ENCODE results near the gene FURIN. TPM values are rescaled to one million over a fixed set of nuclear protein-coding genes. Genes with fewer than 3 reads are reported as not detected.
A peak's percentile ranks its signal among the peaks of the same experiment; 100 is the strongest.

The FURIN gene
- total RNA-seq, 1 experiment from 2014 or later, result 35.1 TPM

- Histone ChIP-seq H3K27ac (ENCODE audit: insufficient read length, low read depth, low read length) (no peak overlapping the region), H2AFZ (ENCODE audit: low read length) (no peak overlapping the region), H3K9ac (ENCODE audit: extremely low read depth, insufficient read length, low read length) (no peak overlapping the region), H4K91ac (ENCODE audit: insufficient read length, low read depth, low read length) (no peak overlapping the region), H3K79me1 (ENCODE audit: insufficient read depth, low read depth, low read length, poor library complexity, severe bottlenecking) (no peaks in the 10 kb centered on the region), H3K4me2 (ENCODE audit: insufficient read depth, insufficient read length, low read length) (peak overlapping the region; percentile 8), H2BK20ac (ENCODE audit: low read depth, low read length, poor library complexity, severe bottlenecking) (no peak overlapping the region), H3K9me3 (ENCODE audit: control insufficient read depth, low read depth, low read length) (no peaks in the 10 kb centered on the region), H3K14ac (ENCODE audit: insufficient read depth, low read length) (peak overlapping the region; percentile 74), H3K23me2 (ENCODE audit: insufficient read length, low read depth, low read length, poor library complexity, severe bottlenecking) (peaks cover 7% of the 10 kb centered on the region), H4K8ac (replicated peaks; ENCODE audit: insufficient read length, low read depth, low read length) (no peak overlapping the region), H2BK15ac (ENCODE audit: low read depth, low read length) (no peak overlapping the region), H3K18ac (ENCODE audit: insufficient read length, low read depth, low read length) (peak overlapping the region; percentile 57), H2AK5ac (ENCODE audit: insufficient read length, low read length) (no peak overlapping the region), H3K4ac (ENCODE audit: low read depth, low read length) (no peak overlapping the region), H3T11ph (ENCODE audit: low read length) (no peak overlapping the region), H2BK5ac (ENCODE audit: insufficient read length, low read length) (no peak overlapping the region), H3K4me1 (ENCODE audit: insufficient read depth, low read length) (no peaks in the 10 kb centered on the region), H4K20me1 (ENCODE audit: control insufficient read depth, insufficient read depth, insufficient read length) (no peaks in the 10 kb centered on the region), H2BK120ac (ENCODE audit: low read depth, low read length, poor library complexity, severe bottlenecking) (no peak overlapping the region), H2BK12ac (ENCODE audit: insufficient read length, low read depth, low read length) (no peak overlapping the region), H4K5ac (ENCODE audit: insufficient read length, low read depth, low read length) (no peak overlapping the region), H3K79me2 (ENCODE audit: insufficient read depth, low read length) (no peaks in the 10 kb centered on the region), H3K56ac (ENCODE audit: insufficient read length, low read depth, low read length) (no peak overlapping the region), H3K27me3 (ENCODE audit: insufficient read depth, low read length) (no peaks in the 10 kb centered on the region), H3K23ac (ENCODE audit: insufficient read length, low read depth, low read length) (no peak overlapping the region)
- no CpG with 5 or more reads among the region's 16 CpGs for WGBS (ENCODE audit: extremely low coverage, insufficient read length, low lambda C conversion rate)
- Mint-ChIP-seq H3K27ac (peak overlapping the region in 1 of 3 experiments; percentile 49; a peak in 1 of 7 replicates), H3K9me3 (no peaks in the 10 kb centered on the region), H3K27me3 (ENCODE audit: low read depth) (no peaks in the 10 kb centered on the region), H3K4me3 (peak overlapping the region; percentile 40 to 51; a peak in 3 of 5 replicates), H3K36me3 (ENCODE audit: insufficient read depth in 1 of 3, low read depth in 3 of 3) (peaks cover 0 to 10% (median 0%) of the 10 kb centered on the region in 3 experiments; a peak in 2 of 7 replicates), H3K4me1 (peaks cover 14 to 26% of the 10 kb centered on the region in 2 experiments)
- TF ChIP-seq CTCF (conservative IDR thresholded peaks at IDR 0.05), result no peak
- DNase-seq, result no peak
These were observed 16.5 kb downstream of the FURIN start for GRCh38 chr15:90884719-90885431.
